ENCODE results near the gene DDX60. TPM values are rescaled to one million over a fixed set of nuclear protein-coding genes. Genes with fewer than 3 reads are reported as not detected.
"Not testable (repeated sequence)": the region's sequence is repeated elsewhere in the genome, so short reads cannot be mapped to it uniquely, and the experiment has no call there.

DDX60 gene
- total RNA-seq, 1 donor from 2014 or later: 17.9 TPM

- ATAC-seq (ENCODE audit: low read depth): no peak
- no peak overlapping the region for H3K4me3 Mint-ChIP-seq
- no peak overlapping the region for H3K27ac Mint-ChIP-seq
- ChIA-PET CTCF (no interaction called here), POLR2A (no interaction called here)
- H3K4me1 Mint-ChIP-seq: no peaks in the 10 kb centered on the region
- no peaks in the 10 kb centered on the region for H3K9me3 Mint-ChIP-seq
- DNase-seq: no peak
- no peaks in the 10 kb centered on the region for H3K27me3 Mint-ChIP-seq
- peaks cover 57% of the 10 kb centered on the region for H3K36me3 Mint-ChIP-seq (ENCODE audit: low read depth)
- no peak for TF ChIP-seq CTCF (IDR thresholded peaks at IDR 0.05)
- intact Hi-C loops (cut with micrococcal nuclease): no loop called here
These were observed 25.1 kb downstream of the DDX60 start for GRCh38 chr4:168293386-168293975.

- no peaks in the 10 kb centered on the region for H3K27me3 Mint-ChIP-seq
- TF ChIP-seq CTCF (IDR thresholded peaks at IDR 0.05): no peak
- no peaks in the 10 kb centered on the region for H3K9me3 Mint-ChIP-seq
- ChIA-PET CTCF (no interaction called here), POLR2A (interaction anchor here (0.6 kb wide), 1 partner anchor 103 kb away, joined by 4 read pairs; no protein-coding TSS in a partner anchor)
- intact Hi-C loops (cut with micrococcal nuclease): no loop called here
- H3K4me3 Mint-ChIP-seq: no peak overlapping the region
- DNase-seq: no peak
- no peaks in the 10 kb centered on the region for H3K4me1 Mint-ChIP-seq
- H3K36me3 Mint-ChIP-seq (ENCODE audit: low read depth): peaks cover 57% of the 10 kb centered on the region
- no peak for ATAC-seq (ENCODE audit: low read depth)
- no peak overlapping the region for H3K27ac Mint-ChIP-seq
These were observed 27.3 kb downstream of the DDX60 start for GRCh38 chr4:168291242-168291641.

- POLR2A ChIA-PET; H3K27ac Mint-ChIP-seq; H3K4me1 Mint-ChIP-seq; H3K27me3 Mint-ChIP-seq; H3K9me3 Mint-ChIP-seq; H3K4me3 Mint-ChIP-seq; DNase-seq; intact Hi-C loops (cut with micrococcal nuclease); ATAC-seq (ENCODE audit: low read depth); CTCF ChIA-PET: not testable (repeated sequence)
- peaks cover 55% of the 10 kb centered on the region for H3K36me3 Mint-ChIP-seq (ENCODE audit: low read depth)
These were observed 32.7 kb downstream of the DDX60 start for GRCh38 chr4:168285850-168286249.

GRCh38 chr4:168279556-168279955 is 39.0 kb downstream of the DDX60 start:
- H3K36me3 Mint-ChIP-seq (ENCODE audit: low read depth): peaks cover 79% of the 10 kb centered on the region
- CTCF ChIA-PET: no interaction called here
- H3K4me3 Mint-ChIP-seq: no peak overlapping the region
- H3K9me3 Mint-ChIP-seq: no peaks in the 10 kb centered on the region
- DNase-seq (no peak), ATAC-seq (ENCODE audit: low read depth) (no peak)
- intact Hi-C loops (cut with micrococcal nuclease): no loop called here
- H3K27me3 Mint-ChIP-seq: no peaks in the 10 kb centered on the region
- no peak for TF ChIP-seq CTCF (IDR thresholded peaks at IDR 0.05)
- no peak overlapping the region for H3K27ac Mint-ChIP-seq
- H3K4me1 Mint-ChIP-seq: no peaks in the 10 kb centered on the region
- POLR2A ChIA-PET: no interaction called here

- TF ChIP-seq CTCF (IDR thresholded peaks at IDR 0.05): no peak
- POLR2A ChIA-PET: no interaction called here
- CTCF ChIA-PET: no interaction called here
- no peak for ATAC-seq (ENCODE audit: low read depth)
- no peak for DNase-seq
- H3K36me3 Mint-ChIP-seq (ENCODE audit: low read depth): peaks cover 87% of the 10 kb centered on the region
- H3K4me1 Mint-ChIP-seq: no peaks in the 10 kb centered on the region
- H3K4me3 Mint-ChIP-seq: no peak overlapping the region
- no peaks in the 10 kb centered on the region for H3K9me3 Mint-ChIP-seq
- H3K27ac Mint-ChIP-seq: no peak overlapping the region
- intact Hi-C loops (cut with micrococcal nuclease): no loop called here
- H3K27me3 Mint-ChIP-seq: no peaks in the 10 kb centered on the region
These were observed 42.7 kb downstream of the DDX60 start for GRCh38 chr4:168275836-168276235.

- H3K36me3 Mint-ChIP-seq (ENCODE audit: low read depth): peaks cover 85% of the 10 kb centered on the region
- no peak overlapping the region for H3K27ac Mint-ChIP-seq
- CTCF ChIA-PET: no interaction called here
- ATAC-seq (ENCODE audit: low read depth) (no peak), DNase-seq (no peak)
- POLR2A ChIA-PET: no interaction called here
- no peak overlapping the region for H3K4me3 Mint-ChIP-seq
- H3K27me3 Mint-ChIP-seq: no peaks in the 10 kb centered on the region
- intact Hi-C loops (cut with micrococcal nuclease): no loop called here
- no peaks in the 10 kb centered on the region for H3K9me3 Mint-ChIP-seq
- TF ChIP-seq CTCF (IDR thresholded peaks at IDR 0.05): no peak
- no peaks in the 10 kb centered on the region for H3K4me1 Mint-ChIP-seq
These were observed 43.7 kb downstream of the DDX60 start for GRCh38 chr4:168274871-168275270.

Measured in activated B cell treated with CpG ODN at 0.5 μM for 24 hours (primary cell).